Activated T-helper 1 cell treated with anti-CD3 and anti-CD28 coated beads, Interleukin-12 subunit alpha, Interleukin-12 subunit beta, Interleukin-2, Interleukin-4 antibody, amounts not matched to agents 30 ng/mL and 10 ng/mL and 1 ng/mL, durations not matched to agents 14 hours and 24 hours and 36 hours (primary cell): ENCODE data around the gene CMTM7. TPM values are rescaled to one million over a fixed set of nuclear protein-coding genes. Genes with fewer than 3 reads are reported as not detected.
"Not testable (repeated sequence)": the region's sequence is repeated elsewhere in the genome, so short reads cannot be mapped to it uniquely, and the experiment has no call there.

Experiments
- DNase-seq: peaks from one replicate; pipeline ENCODE4 v3.0.0; 2021; ENCODE audit warnings: low spot score
- H3K27ac Mint-ChIP-seq: one replicate; pipeline ENCODE4 v1.8.0; 2021; ENCODE audit warnings: mild to moderate bottlenecking, mixed read lengths
- H3K27me3 Mint-ChIP-seq: one replicate; pipeline ENCODE4 v1.8.0; 2022; ENCODE audit warnings: mild to moderate bottlenecking, moderate library complexity, mixed read lengths; ENCODE audit not compliant: insufficient read depth
- H3K36me3 Mint-ChIP-seq: one replicate; pipeline ENCODE4 v1.8.0; 2021; ENCODE audit warnings: low read depth, mixed read lengths
- H3K4me1 Mint-ChIP-seq: one replicate; pipeline ENCODE4 v1.8.0; 2021; ENCODE audit warnings: low read depth, mixed read lengths
- H3K4me3 Mint-ChIP-seq: one replicate; pipeline ENCODE4 v1.8.0; 2021; ENCODE audit warnings: mild to moderate bottlenecking, moderate library complexity, mixed read lengths
- H3K9me3 Mint-ChIP-seq: one replicate; pipeline ENCODE4 v1.8.0; 2021; ENCODE audit warnings: mixed read lengths
- intact Hi-C: fragments of 100-400 bp; cut with micrococcal nuclease; formaldehyde crosslinking; loops from one replicate; pipeline ENCODE4 v1.15.1; 2024
- total RNA-seq: library from RNA; stranded (reverse); gene quantifications from 2 replicates; pipeline ENCODE4 v1.2.3, GENCODE V29; 2022

CMTM7 gene
- total RNA-seq, 1 donor from 2014 or later, result 59.7 TPM

DNA sequence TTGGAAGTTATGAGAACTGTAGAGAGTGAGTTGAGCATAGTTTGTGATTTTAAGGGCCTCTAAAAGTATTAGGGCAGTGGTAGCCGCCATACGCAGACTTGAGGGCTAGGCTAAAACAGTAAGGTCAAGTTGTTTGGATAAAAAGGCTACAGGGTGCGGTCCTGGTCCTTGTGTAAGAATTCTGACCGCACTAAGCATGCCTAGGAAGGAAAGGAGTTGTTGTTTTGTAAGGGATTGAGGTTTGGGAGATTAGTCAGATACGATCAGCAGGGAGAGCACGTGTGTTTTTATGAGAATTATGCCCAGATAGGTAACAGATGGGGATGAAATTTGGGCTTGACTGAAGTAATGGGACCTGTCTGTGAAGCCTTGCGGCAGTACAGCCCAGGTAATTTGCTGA lies 71.8 kb downstream of the CMTM7 start:
- H3K9me3 Mint-ChIP-seq, H3K4me3 Mint-ChIP-seq, intact Hi-C loops, H3K27me3 Mint-ChIP-seq, DNase-seq, H3K27ac Mint-ChIP-seq: not testable (repeated sequence)
- H3K36me3 Mint-ChIP-seq, result peaks cover 10% of the 10 kb centered on the region
- peaks cover 22% of the 10 kb centered on the region for H3K4me1 Mint-ChIP-seq

DNA sequence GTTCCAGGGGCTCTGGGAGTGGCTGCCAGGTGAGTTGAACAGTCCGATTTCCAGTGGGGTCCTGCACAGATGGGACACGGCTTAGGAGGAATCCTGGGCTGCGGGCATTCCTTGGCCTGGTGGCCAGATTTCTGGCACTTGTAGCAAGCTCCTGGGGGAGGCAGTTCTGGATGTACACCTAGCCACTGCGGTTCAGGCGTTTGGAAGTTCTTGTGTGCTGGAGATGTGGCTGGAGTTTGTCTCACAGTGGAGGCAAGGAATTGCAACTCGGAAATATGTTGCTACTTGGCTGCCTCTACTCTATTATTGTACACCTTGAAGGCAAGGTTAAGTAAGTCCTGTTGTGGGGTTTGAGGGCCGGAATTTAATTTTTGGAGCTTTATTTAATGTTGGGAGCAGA lies 73.1 kb downstream of the CMTM7 start:
- H3K4me3 Mint-ChIP-seq, H3K27me3 Mint-ChIP-seq, H3K9me3 Mint-ChIP-seq, intact Hi-C loops, H3K27ac Mint-ChIP-seq, DNase-seq: not testable (repeated sequence)
- Mint-ChIP-seq H3K4me1 (peaks cover 34% of the 10 kb centered on the region), H3K36me3 (peaks cover 14% of the 10 kb centered on the region)

DNA sequence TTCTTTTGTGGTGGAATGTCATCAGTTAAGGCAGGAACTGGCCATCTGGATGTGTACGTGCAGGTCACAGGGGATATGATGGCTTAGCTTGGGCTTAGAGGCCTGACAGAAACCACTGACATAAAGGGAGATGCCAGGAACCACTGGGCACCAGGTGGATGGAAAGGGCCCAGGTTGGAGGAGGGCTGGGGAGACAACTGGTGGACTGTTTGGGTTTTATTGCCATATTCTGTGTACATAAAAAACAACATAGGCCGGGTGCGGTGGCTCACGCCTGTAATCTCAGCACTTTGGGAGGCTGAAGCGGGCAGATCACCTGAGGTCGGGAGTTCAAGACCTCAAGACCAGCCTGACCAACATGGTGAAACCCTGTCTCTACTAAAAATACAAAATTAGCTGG lies 75.2 kb downstream of the CMTM7 start:
- peaks cover 23% of the 10 kb centered on the region for H3K36me3 Mint-ChIP-seq
- intact Hi-C loops, result loop anchor here (1.0 kb wide), 1 partner anchor 171 kb away; no protein-coding TSS in a partner anchor
- H3K27ac Mint-ChIP-seq, H3K27me3 Mint-ChIP-seq, DNase-seq, H3K9me3 Mint-ChIP-seq, H3K4me3 Mint-ChIP-seq: not testable (repeated sequence)
- H3K4me1 Mint-ChIP-seq, result peaks cover 54% of the 10 kb centered on the region

- intact Hi-C loops, result loop anchor here (1.0 to 2.0 kb wide), 7 partner anchors 7 to 291 kb away; no protein-coding TSS in a partner anchor
- DNase-seq, result peak; percentile 68
- Mint-ChIP-seq H3K4me3 (no peak overlapping the region), H3K9me3 (no peaks in the 10 kb centered on the region), H3K27ac (no peak overlapping the region), H3K27me3 (no peaks in the 10 kb centered on the region), H3K4me1 (peaks cover 54% of the 10 kb centered on the region), H3K36me3 (peaks cover 25% of the 10 kb centered on the region)
These were observed 75.8 kb downstream of the CMTM7 start for GRCh38 chr3:32467333-32468070.

GRCh38 chr3:32469151-32469874 lies 77.7 kb downstream of the CMTM7 start:
- no peak overlapping the region for H3K4me3 Mint-ChIP-seq
- DNase-seq, result no peak
- peaks cover 54% of the 10 kb centered on the region for H3K4me1 Mint-ChIP-seq
- H3K9me3 Mint-ChIP-seq, result no peaks in the 10 kb centered on the region
- H3K36me3 Mint-ChIP-seq, result peaks cover 35% of the 10 kb centered on the region
- intact Hi-C loops, result loop anchor here (2.0 kb wide), 1 partner anchor 293 kb away; no protein-coding TSS in a partner anchor
- peak overlapping the region; percentile 83 for H3K27ac Mint-ChIP-seq
- H3K27me3 Mint-ChIP-seq, result no peaks in the 10 kb centered on the region

DNA sequence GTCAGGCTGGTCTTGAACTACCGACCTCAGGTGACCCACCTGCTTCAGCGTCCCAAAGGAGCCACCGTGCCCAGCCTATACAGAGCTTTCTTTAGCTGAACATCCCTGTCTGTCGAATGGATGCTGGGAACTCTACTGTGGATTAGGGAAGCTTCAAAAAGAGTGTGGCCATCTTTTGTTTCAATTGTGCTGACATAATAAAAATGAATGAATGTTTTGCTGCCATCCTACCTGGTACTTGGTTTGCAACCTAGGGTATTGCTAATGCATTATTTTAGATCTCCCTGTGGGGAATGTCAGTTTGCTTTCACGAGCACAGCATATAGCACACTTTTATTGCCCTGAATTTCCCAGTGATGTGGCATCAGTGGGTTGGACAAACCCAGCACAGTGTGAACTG lies 78.7 kb downstream of the CMTM7 start:
- H3K4me1 Mint-ChIP-seq, result peaks cover 54% of the 10 kb centered on the region
- no peaks in the 10 kb centered on the region for H3K9me3 Mint-ChIP-seq
- H3K27me3 Mint-ChIP-seq, result no peaks in the 10 kb centered on the region
- intact Hi-C loops, result no loop called here
- H3K4me3 Mint-ChIP-seq, result no peak overlapping the region
- DNase-seq, result no peak
- peaks cover 39% of the 10 kb centered on the region for H3K36me3 Mint-ChIP-seq
- H3K27ac Mint-ChIP-seq, result peak overlapping the region; percentile 58

GRCh38 chr3:32471246-32471645 lies 79.6 kb downstream of the CMTM7 start:
- intact Hi-C loops, result no loop called here
- Mint-ChIP-seq H3K27me3 (no peaks in the 10 kb centered on the region), H3K36me3 (peaks cover 37% of the 10 kb centered on the region), H3K4me1 (peaks cover 45% of the 10 kb centered on the region), H3K27ac (peak overlapping the region; percentile 48), H3K9me3 (no peaks in the 10 kb centered on the region), H3K4me3 (no peak overlapping the region)
- DNase-seq, result no peak

DNA sequence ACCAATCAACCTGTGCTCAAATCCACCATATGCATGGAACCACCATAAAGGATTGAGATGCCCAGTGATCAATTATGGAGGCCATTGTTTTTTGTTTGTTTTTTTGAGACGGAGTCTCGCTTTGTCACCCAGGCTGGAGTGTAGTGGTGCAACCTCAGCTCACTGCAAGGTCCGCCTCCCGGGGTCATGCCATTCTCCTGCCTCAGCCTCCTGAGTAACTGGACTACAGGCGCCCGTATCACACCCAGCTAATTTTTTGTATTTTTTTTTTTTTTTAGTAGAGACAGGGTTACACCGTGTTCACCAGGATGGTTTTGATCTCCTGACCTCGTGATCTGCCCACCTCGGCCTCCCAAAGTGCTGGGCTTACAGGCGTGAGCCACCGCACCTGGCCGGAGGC lies 80.5 kb downstream of the CMTM7 start:
- H3K9me3 Mint-ChIP-seq, H3K4me3 Mint-ChIP-seq, H3K27me3 Mint-ChIP-seq, intact Hi-C loops, DNase-seq, H3K27ac Mint-ChIP-seq: not testable (repeated sequence)
- Mint-ChIP-seq H3K36me3 (peaks cover 42% of the 10 kb centered on the region), H3K4me1 (peaks cover 40% of the 10 kb centered on the region)

DNA sequence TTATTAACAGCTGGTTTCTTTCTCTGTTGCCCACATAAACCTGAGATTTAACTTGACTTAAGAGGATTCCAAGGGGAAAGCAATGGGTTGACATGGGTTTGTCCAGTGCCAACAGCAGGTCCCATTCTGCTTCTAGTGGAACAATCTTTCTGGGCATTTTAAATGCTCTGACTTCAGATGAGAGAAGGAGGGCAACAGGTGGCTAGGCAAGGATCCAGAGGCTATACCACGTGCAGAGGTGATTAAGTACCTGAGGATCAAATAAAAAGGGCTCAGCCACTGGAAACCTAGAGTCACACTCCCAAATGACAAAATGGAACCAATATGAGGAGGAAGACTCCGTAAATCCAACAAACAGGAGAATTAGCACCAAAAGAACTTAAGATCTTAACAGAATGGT lies 82.5 kb downstream of the CMTM7 start:
- Mint-ChIP-seq H3K4me3 (no peak overlapping the region), H3K4me1 (peaks cover 31% of the 10 kb centered on the region), H3K27ac (no peak overlapping the region), H3K27me3 (no peaks in the 10 kb centered on the region), H3K36me3 (peaks cover 49% of the 10 kb centered on the region), H3K9me3 (no peaks in the 10 kb centered on the region)
- no peak for DNase-seq
- intact Hi-C loops, result no loop called here

GRCh38 chr3:32480604-32481003 lies 89.0 kb downstream of the CMTM7 start:
- H3K27me3 Mint-ChIP-seq, result no peaks in the 10 kb centered on the region
- H3K4me1 Mint-ChIP-seq, result peaks cover 26% of the 10 kb centered on the region
- H3K27ac Mint-ChIP-seq, result no peak overlapping the region
- H3K9me3 Mint-ChIP-seq, result no peaks in the 10 kb centered on the region
- no peak overlapping the region for H3K4me3 Mint-ChIP-seq
- H3K36me3 Mint-ChIP-seq, result peaks cover 56% of the 10 kb centered on the region
- intact Hi-C loops, result no loop called here
- DNase-seq, result no peak

DNA sequence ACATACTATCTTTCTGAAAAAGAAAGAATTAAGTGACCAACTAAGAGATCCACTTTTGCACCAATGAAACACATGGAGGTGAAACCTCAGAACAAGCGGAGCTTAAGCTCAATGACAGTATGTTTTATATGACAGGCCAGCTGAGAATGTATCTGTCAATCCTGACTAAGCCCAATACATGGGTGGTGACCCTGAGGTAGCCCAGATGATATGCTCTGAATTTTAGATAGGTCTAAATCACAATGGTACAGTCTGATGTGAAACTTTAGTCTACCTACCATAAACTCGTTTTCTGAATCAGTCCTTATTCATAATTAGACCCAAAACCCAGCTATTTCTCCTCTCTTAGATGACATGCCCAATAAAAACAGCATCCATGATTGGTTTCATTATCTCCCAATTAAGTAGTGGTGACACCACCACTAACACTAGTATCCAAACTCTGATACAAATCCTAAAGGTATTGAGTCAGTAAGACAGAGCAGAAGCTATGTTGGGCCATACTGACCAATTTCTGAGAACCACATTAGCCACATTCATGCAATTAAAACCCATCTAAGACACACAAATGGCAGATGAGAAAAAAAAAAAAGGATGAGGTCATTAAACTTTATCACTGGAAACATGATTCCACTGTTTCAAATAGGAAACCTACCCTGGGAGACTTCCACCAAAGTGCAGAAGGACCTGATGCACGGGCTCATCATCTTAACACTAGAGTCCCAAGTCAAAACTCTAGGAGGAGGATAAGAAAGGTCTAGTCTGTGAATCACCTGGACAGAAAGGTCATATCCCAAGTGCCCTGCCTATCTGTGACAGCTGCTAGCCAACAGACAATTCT lies 90.4 kb downstream of the CMTM7 start:
- Mint-ChIP-seq H3K27me3 (no peaks in the 10 kb centered on the region), H3K9me3 (no peaks in the 10 kb centered on the region), H3K4me1 (peaks cover 26% of the 10 kb centered on the region), H3K27ac (peak overlapping the region; percentile 3), H3K36me3 (peaks cover 58% of the 10 kb centered on the region), H3K4me3 (no peak overlapping the region)
- DNase-seq, result no peak
- intact Hi-C loops, result no loop called here

GRCh38 chr3:32482693-32483092 lies 91.0 kb downstream of the CMTM7 start:
- H3K4me3 Mint-ChIP-seq, result no peak overlapping the region
- H3K36me3 Mint-ChIP-seq, result peaks cover 57% of the 10 kb centered on the region

More at GRCh38 chr3:32482693-32483092, 91.0 kb downstream of the CMTM7 start:
- Mint-ChIP-seq H3K27me3 (no peaks in the 10 kb centered on the region), H3K9me3 (no peaks in the 10 kb centered on the region), H3K27ac (no peak overlapping the region), H3K4me1 (peaks cover 26% of the 10 kb centered on the region)
- intact Hi-C loops, result no loop called here
- DNase-seq, result no peak
